Ascending aorta (tissue), 2 donors: ENCODE results near the gene ZNF275. TPM values are rescaled to one million over a fixed set of nuclear protein-coding genes. Genes with fewer than 3 reads are reported as not detected.

ENCODE experiments used
- DNase-seq, 2 donors: peaks; one replicate each; pipeline ENCODE4 v3.0.0-alpha.2; 2019; ENCODE audit warnings: low spot score in 2 of 2
- H3K27ac ChIP-seq, 2 donors: fragments of 200-600 bp; sonication (generic); one replicate each; pipeline ENCODE4 v1.5.1; 2016 to 2017; ENCODE audit warnings: mild to moderate bottlenecking in 1 of 2
- H3K27me3 ChIP-seq: fragments of 200-600 bp; sonication (generic); one replicate; pipeline ENCODE4 v1.5.1; 2017
- H3K36me3 ChIP-seq, 2 donors: fragments of 200-600 bp; sonication (generic); one replicate each; pipeline ENCODE4 v1.5.1; 2016
- H3K4me1 ChIP-seq, 2 donors: fragments of 200-600 bp; sonication (generic); one replicate each; pipeline ENCODE4 v1.5.1; 2016 to 2017; ENCODE audit warnings: mild to moderate bottlenecking in 1 of 2
- H3K4me3 ChIP-seq, 2 donors: fragments of 200-600 bp; sonication (generic); one replicate each; pipeline ENCODE4 v1.5.1; 2016 to 2017; ENCODE audit warnings: mild to moderate bottlenecking in 1 of 2
- H3K9me3 ChIP-seq, 2 donors: fragments of 200-600 bp; sonication (generic); one replicate each; pipeline ENCODE4 v1.5.1; 2016
- intact Hi-C: fragments of 100-400 bp; cut with DNase I; formaldehyde crosslinking; loops from one replicate; pipeline ENCODE4 v1.15.1; 2023
- total RNA-seq: library from RNA; depleted of rRNA; stranded (reverse); fragments of >200 nt; gene quantifications from one replicate; pipeline ENCODE4 v1.1.0, GENCODE V29; 2016
- TF ChIP-seq, protein P1 (sequence below), 3 experiments: fragments of 200-600 bp in 2 of 3; fragments of 450-650 bp in 1 of 3; sonication (generic) in 2 of 3; IDR thresholded peaks; one replicate each; pipeline ENCODE4 v1.5.1; 2016 to 2019; ENCODE audit warnings: antibody characterized with exemption in 3 of 3, mild to moderate bottlenecking in 1 of 3, moderate library complexity in 1 of 3

ZNF275 gene
- total RNA-seq, 1 donor from 2014 or later, result 2.2 TPM

GRCh38 chrX:153336988-153337387, 3.0 kb downstream of the ZNF275 start:
- DNase-seq, result no peak
- H3K27me3 ChIP-seq, result no peaks in the 10 kb centered on the region
- peaks cover 0 to 5% of the 10 kb centered on the region in 2 donors for H3K4me1 ChIP-seq
- peaks cover 0 to 3% of the 10 kb centered on the region in 2 donors for H3K36me3 ChIP-seq
- no peak overlapping the region for H3K27ac ChIP-seq
- no peaks in the 10 kb centered on the region for H3K9me3 ChIP-seq
- TF ChIP-seq, protein P1, sequence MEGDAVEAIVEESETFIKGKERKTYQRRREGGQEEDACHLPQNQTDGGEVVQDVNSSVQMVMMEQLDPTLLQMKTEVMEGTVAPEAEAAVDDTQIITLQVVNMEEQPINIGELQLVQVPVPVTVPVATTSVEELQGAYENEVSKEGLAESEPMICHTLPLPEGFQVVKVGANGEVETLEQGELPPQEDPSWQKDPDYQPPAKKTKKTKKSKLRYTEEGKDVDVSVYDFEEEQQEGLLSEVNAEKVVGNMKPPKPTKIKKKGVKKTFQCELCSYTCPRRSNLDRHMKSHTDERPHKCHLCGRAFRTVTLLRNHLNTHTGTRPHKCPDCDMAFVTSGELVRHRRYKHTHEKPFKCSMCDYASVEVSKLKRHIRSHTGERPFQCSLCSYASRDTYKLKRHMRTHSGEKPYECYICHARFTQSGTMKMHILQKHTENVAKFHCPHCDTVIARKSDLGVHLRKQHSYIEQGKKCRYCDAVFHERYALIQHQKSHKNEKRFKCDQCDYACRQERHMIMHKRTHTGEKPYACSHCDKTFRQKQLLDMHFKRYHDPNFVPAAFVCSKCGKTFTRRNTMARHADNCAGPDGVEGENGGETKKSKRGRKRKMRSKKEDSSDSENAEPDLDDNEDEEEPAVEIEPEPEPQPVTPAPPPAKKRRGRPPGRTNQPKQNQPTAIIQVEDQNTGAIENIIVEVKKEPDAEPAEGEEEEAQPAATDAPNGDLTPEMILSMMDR (IDR thresholded peaks at IDR 0.05), result no peak
- intact Hi-C loops, result loop anchor here (5.0 to 10.0 kb wide), 2 partner anchors 128 to 180 kb away; partner anchors contain the start of gene ATP2B3
- no peak overlapping the region for H3K4me3 ChIP-seq

DNA sequence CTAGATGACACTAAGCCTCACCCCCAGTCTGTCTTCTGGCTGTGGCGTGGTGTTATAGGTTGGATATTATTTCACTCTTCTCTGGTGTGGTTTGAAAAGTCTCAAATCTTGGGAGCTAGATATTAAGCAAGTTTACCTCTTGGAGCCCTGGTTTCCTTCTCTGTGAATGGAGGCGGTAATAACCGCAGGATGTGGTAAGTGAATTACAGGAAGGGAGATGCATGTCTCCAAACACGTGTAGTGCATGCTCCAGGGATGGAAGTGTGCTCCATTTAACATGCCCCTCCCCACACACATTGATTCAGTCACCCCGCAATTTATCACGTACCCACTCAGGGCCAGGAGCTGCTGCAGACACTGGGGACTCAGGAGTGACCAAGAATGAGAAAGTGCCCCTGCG, 4.9 kb downstream of the ZNF275 start:
- Histone ChIP-seq H3K4me3 (no peak overlapping the region), H3K27ac (no peak overlapping the region), H3K36me3 (peaks cover 0 to 3% of the 10 kb centered on the region in 2 donors), H3K9me3 (no peaks in the 10 kb centered on the region), H3K4me1 (peaks cover 0 to 5% of the 10 kb centered on the region in 2 donors), H3K27me3 (no peaks in the 10 kb centered on the region)
- intact Hi-C loops, result loop anchor here (5.0 to 10.0 kb wide), 2 partner anchors 126 to 178 kb away; partner anchors contain the start of gene ATP2B3
- DNase-seq, result no peak
- TF ChIP-seq, protein P1 (IDR thresholded peaks at IDR 0.05), result no peak

DNA sequence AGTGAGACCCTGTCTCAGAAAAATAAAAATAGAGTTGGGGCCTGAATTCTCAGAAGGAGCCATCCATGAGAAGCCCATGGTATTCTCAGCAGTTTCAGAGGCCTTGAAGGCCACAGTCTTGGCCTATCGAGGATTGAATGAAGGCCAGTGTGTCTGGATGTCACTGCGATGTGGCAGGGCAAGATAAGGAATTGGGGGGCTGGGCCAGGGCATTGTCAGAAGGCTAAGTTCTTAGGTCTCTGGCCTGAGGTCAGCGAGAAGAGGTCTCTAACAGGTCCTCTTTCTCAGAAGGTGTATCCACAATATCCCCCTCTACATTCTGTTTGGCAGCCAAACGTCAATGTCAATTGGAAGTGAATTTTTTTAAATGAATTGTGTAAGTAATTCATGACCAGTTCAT, 5.7 kb downstream of the ZNF275 start:
- TF ChIP-seq, protein P1 (IDR thresholded peaks at IDR 0.05), result no peak
- Histone ChIP-seq H3K27ac (no peak overlapping the region), H3K27me3 (no peaks in the 10 kb centered on the region), H3K4me3 (no peak overlapping the region), H3K36me3 (peaks cover 3 to 5% of the 10 kb centered on the region in 2 donors), H3K9me3 (no peaks in the 10 kb centered on the region), H3K4me1 (peaks cover 0 to 5% of the 10 kb centered on the region in 2 donors)
- DNase-seq, result no peak
- intact Hi-C loops, result loop anchor here (5.0 to 10.0 kb wide), 2 partner anchors 125 to 178 kb away; partner anchors contain the start of gene ATP2B3

GRCh38 chrX:153340111-153340510, 6.2 kb downstream of the ZNF275 start:
- DNase-seq, result no peak
- H3K4me1 ChIP-seq, result peaks cover 0 to 4% of the 10 kb centered on the region in 2 donors
- intact Hi-C loops, result no loop called here
- TF ChIP-seq, protein P1 (IDR thresholded peaks at IDR 0.05), result no peak
- no peak overlapping the region for H3K4me3 ChIP-seq
- H3K27me3 ChIP-seq, result no peaks in the 10 kb centered on the region
- no peak overlapping the region for H3K27ac ChIP-seq
- H3K9me3 ChIP-seq, result no peaks in the 10 kb centered on the region
- peaks cover 3 to 8% of the 10 kb centered on the region in 2 donors for H3K36me3 ChIP-seq

- Histone ChIP-seq H3K9me3 (no peaks in the 10 kb centered on the region), H3K4me1 (no peaks in the 10 kb centered on the region), H3K36me3 (peaks cover 23% of the 10 kb centered on the region in 2 donors), H3K27me3 (no peaks in the 10 kb centered on the region), H3K27ac (no peak overlapping the region), H3K4me3 (no peak overlapping the region)
- intact Hi-C loops, result no loop called here
- no peak for DNase-seq
- TF ChIP-seq, protein P1 (IDR thresholded peaks at IDR 0.05), result no peak
These were observed 9.0 kb downstream of the ZNF275 start for GRCh38 chrX:153342762-153343558.
